CD4-positive, alpha-beta T cell treated with Interleukin-4 for 4 hours (primary cell): ENCODE measurements around the gene CD300LB.
A peak's percentile ranks its signal among the peaks of the same experiment; 100 is the strongest.
"Not testable (repeated sequence)": the region's sequence is repeated elsewhere in the genome, so short reads cannot be mapped to it uniquely, and the experiment has no call there.

Experiments used
- DNase-seq: peaks from one replicate; pipeline ENCODE4 v3.0.0-alpha.2; 2020

CD300LB gene

GRCh38 chr17:74488276-74488675, 43.0 kb downstream of the CD300LB start:
- DNase-seq = not testable (repeated sequence)

- DNase-seq = no peak
Observed at GRCh38 chr17:74485841-74486240, 45.4 kb downstream of the CD300LB start.

- DNase-seq = no peak
Observed at GRCh38 chr17:74485022-74485743, 46.1 kb downstream of the CD300LB start.

- no peak for DNase-seq
Observed at GRCh38 chr17:74484066-74484465, 47.2 kb downstream of the CD300LB start.

GRCh38 chr17:74481621-74482020, 49.7 kb downstream of the CD300LB start:
- DNase-seq = no peak

GRCh38 chr17:74480290-74480689, 51.0 kb downstream of the CD300LB start:
- DNase-seq = no peak

- peak; percentile 38 for DNase-seq
Observed at GRCh38 chr17:74478420-74479100, 52.7 kb downstream of the CD300LB start.

GRCh38 chr17:74477411-74477810, 53.9 kb downstream of the CD300LB start:
- DNase-seq = no peak

GRCh38 chr17:74475189-74475588, 56.1 kb downstream of the CD300LB start:
- DNase-seq = no peak

- DNase-seq = peak; percentile 30
Observed at GRCh38 chr17:74474043-74474792, 57.1 kb downstream of the CD300LB start.

GRCh38 chr17:74473294-74473693, 58.0 kb downstream of the CD300LB start:
- no peak for DNase-seq

GRCh38 chr17:74472890-74473289, 58.4 kb downstream of the CD300LB start:
- no peak for DNase-seq

GRCh38 chr17:74471341-74471740, 59.9 kb downstream of the CD300LB start:
- peak; percentile 70 for DNase-seq
